ENCODE data around the gene ZFP64.
"Not testable (repeated sequence)": the region's sequence is repeated elsewhere in the genome, so short reads cannot be mapped to it uniquely, and the experiment has no call there.

Gene ZFP64

DNA sequence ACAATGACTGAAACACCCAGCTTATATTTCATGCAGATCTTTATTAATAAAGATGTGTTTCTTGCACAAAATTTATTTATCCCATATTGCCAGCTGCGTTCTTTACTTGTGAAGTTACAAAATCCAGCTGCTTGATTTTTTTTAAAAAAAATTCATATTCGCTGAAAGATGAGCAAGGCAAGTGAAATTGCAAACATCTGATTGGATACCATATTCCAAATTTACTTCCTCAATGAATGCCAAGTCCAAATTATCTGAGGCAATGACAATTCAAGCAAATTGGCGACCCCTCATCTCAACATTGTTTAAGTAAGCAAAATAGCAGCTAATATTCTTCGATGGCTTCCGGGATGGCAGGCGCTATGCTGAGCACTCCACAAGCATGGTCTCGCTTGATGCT, 37.7 kb downstream of the ZFP64 start:
- no peak for DNase-seq

DNA sequence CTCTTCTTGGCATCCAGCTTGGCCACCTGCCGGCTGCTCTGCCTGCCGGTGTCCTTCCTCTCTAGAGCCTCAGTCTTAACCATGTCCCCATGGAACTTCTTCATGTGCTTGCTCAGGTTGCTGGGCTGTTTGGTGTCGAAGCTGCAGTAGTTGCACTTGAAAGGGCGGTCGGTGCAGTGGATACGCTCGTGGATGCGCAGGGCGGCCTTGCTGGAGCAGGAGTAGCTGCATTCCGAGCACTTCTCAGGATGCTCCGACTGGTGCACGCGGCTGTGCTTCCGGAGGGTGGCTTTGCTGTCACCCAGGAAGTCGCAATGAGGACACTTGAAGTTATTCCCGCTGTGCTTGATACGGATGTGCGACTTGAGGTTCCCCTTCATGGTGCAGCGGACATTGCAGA, 38.7 kb downstream of the ZFP64 start:
- no peak for DNase-seq

DNA sequence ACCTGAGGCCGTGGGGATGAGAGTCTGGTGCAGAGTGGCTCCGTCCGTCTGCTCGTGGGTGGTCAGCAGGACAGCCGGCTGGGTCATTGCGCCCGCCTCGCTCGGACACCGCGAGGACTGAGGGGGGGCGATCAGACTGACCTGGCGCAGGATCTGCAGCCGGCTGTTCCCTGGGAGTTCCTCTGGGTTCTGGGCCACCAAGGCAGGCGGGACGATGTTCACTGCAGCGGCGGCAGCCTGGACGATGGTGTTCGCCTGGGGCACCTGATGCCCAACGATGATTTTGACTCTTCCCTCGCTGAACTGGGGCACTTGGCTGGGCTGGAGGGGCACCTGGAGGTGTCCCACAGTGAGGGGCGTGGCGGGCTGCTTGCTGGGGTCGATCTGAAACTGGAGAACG, 39.2 kb downstream of the ZFP64 start:
- DNase-seq: no peak

DNA sequence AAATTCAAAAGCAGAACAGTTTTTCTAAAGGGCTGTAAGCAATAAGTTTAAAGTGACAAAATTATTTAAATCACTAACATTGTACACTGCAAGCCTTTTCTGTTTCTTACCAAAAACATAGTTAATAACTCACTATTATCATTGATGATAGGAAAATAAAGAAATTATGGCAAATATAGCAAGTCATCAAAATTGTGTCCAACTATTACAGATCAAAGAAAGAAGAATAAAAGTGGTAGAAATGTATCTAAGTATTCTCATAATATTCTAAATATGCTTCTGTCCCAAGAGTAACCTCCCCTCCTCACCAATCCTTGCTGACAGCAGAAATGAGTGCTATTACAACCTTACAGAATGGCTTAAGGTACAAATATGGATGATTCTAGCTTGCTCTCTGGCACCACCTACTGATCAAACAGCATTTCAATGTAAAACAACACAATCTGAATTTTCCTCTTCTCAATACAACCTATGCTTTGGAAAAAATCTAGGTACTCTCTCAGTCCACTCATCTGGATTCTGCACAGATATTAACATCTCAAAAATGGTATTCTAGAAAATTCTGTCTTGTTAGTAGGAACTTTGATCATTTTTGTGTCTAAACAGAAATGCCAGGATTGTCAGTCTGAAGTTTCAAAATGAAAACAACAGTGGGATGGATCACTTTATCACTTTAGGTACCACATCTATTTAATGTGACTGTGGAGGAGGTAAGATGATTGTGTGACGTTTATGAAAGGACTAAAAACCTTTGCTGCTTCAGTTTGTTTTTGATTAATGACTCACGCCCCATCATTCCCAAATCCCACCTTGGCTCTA, 40.9 kb downstream of the ZFP64 start:
- DNase-seq: peak; percentile 49

GRCh38 chr20:52145587-52145986, 46.0 kb downstream of the ZFP64 start:
- DNase-seq: no peak

- no peak for DNase-seq
Measured at GRCh38 chr20:52143277-52143676, 48.3 kb downstream of the ZFP64 start.

- DNase-seq: no peak
Measured at GRCh38 chr20:52142757-52143156, 48.8 kb downstream of the ZFP64 start.

GRCh38 chr20:52139986-52140385, 51.6 kb downstream of the ZFP64 start:
- no peak for DNase-seq

GRCh38 chr20:52137850-52138249, 53.7 kb downstream of the ZFP64 start:
- DNase-seq: no peak

DNA sequence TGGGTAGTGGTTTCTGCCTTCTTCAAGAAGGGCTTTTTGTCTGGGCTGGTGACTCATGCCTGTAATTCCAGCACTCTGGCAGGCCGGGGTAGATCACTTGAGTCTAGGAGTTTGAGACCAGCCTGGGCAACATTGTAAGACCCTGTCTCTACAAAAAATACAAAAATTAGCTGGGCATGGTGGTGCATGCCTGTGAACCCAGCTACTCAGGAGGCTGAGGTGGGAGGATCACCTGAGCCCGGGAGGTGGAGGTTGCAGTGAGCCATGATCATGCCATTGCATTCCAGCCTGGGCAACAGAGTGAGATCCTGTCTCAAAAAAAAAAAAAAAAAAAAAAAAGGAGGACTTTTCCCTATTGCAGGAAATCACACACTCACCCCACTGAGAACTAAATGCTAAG, 57.9 kb downstream of the ZFP64 start:
- not testable (repeated sequence) for DNase-seq

- no peak for DNase-seq
Measured at GRCh38 chr20:52132337-52132736, 59.2 kb downstream of the ZFP64 start.

- no peak for DNase-seq
Measured at GRCh38 chr20:52131048-52131643, 60.4 kb downstream of the ZFP64 start.

DNA sequence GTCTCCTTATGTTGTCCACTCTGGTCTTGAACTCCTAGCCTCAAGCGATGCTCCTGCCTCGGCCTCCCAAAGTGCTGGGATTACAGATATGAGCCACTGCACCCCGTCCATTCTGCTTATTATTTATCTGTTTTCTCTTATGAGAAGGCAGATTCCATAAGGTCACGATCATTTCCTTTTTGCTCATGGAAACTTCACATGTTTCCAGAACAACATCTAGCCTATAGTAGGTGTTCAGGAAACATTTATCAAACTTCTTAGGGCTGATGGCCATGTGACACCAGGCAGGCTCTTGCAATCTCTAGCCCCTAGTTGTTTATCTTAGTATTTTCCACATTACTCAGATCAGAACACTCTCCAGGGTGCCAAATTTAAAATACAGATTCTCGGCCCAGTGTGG, 61.2 kb downstream of the ZFP64 start:
- no peak for DNase-seq

- no peak for DNase-seq
Measured at GRCh38 chr20:52129611-52130010, 62.0 kb downstream of the ZFP64 start.

DNA sequence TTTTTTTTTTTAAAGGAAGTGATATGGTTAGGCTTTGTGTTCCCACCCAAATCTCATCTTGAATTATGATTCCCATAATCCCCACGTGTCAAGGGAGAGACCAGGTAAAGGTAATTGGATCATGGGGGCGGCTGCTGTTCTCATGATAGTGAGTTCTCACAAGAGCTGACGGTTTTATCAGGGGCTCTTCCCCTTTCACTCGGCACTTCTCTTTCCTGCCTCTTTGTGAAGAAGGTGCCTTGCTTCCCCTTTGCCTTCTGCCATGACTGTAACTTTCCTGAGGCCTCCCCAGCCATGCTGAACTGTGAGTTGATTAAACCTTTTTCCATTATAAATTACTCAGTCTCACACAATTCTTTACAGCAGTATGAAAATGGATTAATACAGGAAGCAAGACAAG, 64.3 kb downstream of the ZFP64 start:
- no peak for DNase-seq

DNA sequence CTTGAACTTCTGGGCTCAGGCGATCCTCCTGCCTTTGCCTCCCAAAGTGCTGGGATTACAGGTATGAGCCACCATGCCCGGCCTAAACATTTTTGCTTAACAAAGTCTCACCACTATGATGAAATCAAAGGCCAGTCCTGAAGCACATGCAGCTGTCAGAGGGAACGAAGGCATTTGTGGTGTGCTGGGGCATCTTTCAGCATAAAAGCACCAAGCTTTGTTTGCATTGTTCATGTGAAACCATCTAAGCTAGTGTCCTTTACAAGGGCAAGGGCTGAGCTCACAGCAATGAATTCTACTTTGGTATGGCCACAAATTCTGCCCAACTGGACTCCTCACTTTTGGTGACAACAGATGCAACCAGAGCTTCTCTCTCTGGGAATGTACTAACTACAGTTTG, 66.8 kb downstream of the ZFP64 start:
- DNase-seq: no peak

- DNase-seq: no peak
Measured at GRCh38 chr20:52118696-52119095, 72.9 kb downstream of the ZFP64 start.

DNA sequence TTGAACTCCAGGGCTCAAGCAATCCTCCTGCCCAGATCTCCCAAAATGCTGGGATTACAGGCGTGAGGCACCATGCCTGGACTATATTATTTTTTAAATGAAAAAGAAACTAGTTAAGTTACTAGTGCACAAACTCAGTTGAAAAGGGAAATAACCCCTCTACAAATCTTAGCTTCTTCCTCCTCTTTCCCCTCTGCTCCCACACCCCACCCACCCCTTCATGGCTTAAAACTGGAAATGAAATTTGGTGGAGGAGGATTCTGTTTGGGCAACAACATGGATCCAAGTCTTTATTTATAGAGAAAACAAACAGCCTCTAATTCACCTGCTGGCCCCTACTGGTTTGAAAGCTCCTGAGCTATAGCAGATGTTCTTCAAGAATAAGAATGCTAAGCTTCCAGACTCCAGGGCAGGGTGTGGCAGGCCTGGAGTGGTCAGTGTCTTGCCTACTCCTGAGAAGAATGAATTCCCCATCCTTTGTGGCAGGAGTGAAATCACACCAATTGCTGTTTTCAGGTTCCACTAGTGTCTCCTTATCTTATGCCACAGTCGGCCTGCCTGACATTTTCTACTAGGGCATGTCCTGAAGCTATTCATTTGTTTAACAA, 73.5 kb downstream of the ZFP64 start:
- DNase-seq: no peak

DNA sequence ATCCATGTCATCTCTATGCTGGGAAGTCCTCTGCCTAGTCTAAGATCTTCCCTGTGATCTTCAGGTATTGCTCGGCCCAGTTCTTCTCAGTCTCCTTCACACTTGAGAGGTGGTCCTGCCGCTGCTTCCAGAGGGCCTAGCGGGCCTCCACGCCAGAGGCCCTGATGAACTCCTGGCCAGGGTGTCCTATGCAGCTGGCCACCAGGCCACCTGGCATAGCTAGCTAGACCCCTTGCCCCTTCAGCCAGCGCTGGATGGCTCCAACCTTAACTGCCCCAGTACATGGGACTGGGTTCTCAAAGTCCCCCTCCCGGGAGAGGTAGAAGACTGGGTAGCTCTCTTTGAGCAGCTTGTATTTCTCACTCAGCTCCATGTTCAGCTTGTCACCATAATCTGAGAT, 81.1 kb downstream of the ZFP64 start:
- no peak for DNase-seq

DNA sequence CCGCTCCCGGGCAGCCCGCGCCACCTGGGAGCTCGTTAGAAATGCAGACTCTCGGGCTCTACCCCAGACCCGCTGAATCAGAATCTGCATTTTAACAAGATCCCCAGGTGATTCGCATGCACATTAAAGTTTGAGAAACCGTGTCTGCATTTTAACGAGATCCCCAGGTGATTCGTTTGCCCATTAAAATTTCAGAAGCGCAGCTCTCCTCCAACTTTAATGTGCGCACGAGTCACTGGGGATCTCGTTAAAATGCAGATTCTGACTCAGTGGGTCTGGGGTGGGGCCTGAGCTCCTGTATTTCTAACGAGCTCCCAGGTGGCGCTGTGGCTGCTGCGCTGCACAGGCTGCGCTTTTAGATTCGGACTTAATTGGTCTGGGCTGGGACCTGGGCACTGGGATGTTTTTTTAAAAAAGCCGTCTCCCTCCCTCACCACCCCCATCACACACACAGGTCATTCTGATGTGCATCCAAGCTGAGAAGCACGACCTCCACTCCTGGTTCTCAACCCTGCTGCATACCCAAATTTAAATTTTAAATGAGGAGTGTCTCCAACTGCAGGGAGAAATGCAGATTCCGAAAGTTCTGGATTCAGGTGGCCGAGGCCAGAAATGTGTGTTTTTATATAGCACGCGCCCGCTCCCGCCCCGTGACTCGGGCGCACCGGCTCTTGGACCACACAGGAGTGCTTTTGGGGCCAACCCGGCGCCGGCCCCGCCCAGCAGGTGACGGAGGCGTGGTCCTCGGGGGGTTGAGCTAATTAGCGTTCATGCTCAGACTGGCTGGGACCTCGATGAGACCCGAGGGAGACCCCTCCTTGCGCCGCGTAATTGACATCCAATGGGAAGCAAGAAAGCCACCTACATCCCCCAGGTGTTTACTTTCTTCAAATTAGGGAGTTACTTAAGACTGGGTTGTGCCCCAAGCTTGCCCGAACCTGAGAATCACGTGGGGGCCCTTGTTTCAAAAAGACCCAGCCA, 85.8 kb downstream of the ZFP64 start:
- DNase-seq: no peak

- no peak for DNase-seq
Measured at GRCh38 chr20:52104546-52105441, 86.8 kb downstream of the ZFP64 start.

GRCh38 chr20:52103913-52104545, 87.5 kb downstream of the ZFP64 start:
- no peak for DNase-seq

Measured in NCI-H510A treated with DMSO at 0.1 percent for 48 hours (cell line).